ENCODE data around the gene PTGER2.

Gene PTGER2

DNA sequence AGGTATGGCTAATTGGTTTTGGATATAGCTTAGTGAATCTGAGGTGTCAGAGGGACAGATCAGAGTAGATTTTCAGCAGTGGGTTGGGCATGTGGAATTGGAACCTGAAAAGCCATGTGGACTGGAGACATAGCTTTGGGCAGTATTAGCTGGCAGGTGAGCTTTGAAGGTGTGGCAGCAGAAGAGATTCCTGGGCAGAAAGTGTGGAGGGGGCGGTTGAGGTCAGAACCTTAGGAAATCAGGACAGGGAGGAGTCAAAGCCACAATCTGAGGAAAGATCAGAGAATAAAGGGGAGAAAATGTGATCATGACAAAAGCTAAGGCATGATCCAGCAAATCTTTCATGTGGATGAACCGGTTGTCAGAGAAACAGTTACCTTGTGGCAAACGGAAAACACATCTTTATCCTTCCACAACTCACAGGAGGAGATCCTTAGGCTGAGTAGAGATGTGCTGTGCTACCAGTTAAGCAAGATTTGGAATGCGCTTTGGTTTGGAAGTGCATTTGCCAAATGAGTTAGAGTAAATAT, 56.4 kb downstream of the PTGER2 start:
- TF ChIP-seq CTCF (IDR thresholded peaks at IDR 0.05; ENCODE audit: borderline replicate concordance, extremely low read depth, low read length, poor library complexity, severe bottlenecking) (no peak), EZH2 (IDR thresholded peaks at IDR 0.05; ENCODE audit: borderline replicate concordance, low read depth, low read length, severe bottlenecking) (no peak)
- no peaks in the 10 kb centered on the region for H3K4me1 ChIP-seq (ENCODE audit: insufficient read depth, low read length)
- DNase-seq, result no peak
- H3K9me3 ChIP-seq (ENCODE audit: insufficient read depth, low read length, severe bottlenecking), result no peaks in the 10 kb centered on the region
- ATAC-seq (ENCODE audit: insufficient read depth, low read depth), result no peak
- no peak overlapping the region for H3K9ac ChIP-seq (ENCODE audit: low read depth, low read length)
- H3K27ac ChIP-seq (ENCODE audit: low read length), result no peak overlapping the region
- H3K27me3 ChIP-seq (ENCODE audit: insufficient read depth, low read length, poor library complexity), result no peaks in the 10 kb centered on the region
- no peak overlapping the region for H2AFZ ChIP-seq (ENCODE audit: low read depth, low read length)
- no peaks in the 10 kb centered on the region for H4K20me1 ChIP-seq (ENCODE audit: insufficient read depth, low read length)
- H3K4me2 ChIP-seq (ENCODE audit: insufficient read depth, low read length), result no peak overlapping the region
- H3K79me2 ChIP-seq (ENCODE audit: insufficient read depth, low read length), result no peaks in the 10 kb centered on the region
- H3K36me3 ChIP-seq (ENCODE audit: insufficient read depth, low read length), result no peaks in the 10 kb centered on the region
- H3K4me3 ChIP-seq (ENCODE audit: low read depth in 1 of 2, low read length in 2 of 2), result no peak overlapping the region

DNA sequence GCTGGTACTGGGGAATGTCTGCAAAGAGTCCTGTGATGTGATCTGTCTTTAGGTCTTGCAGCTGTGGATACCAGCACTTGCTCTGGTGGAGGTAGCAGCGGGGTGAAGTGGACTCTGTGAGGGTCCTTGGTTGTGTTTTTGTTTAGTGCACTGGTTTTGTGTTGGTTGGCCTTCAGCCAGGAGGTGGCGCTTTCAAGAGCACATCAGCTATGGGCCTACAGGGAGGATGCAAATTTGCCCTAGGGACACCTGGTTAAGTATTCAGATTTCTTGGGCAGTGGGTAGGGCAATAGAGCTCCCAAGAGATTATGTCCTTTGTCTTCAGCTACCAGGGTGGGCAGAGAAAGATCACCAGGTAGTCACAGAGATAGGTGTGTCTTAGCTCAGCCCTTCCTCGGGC, 63.8 kb downstream of the PTGER2 start:
- no peaks in the 10 kb centered on the region for H3K79me2 ChIP-seq (ENCODE audit: insufficient read depth, low read length)
- H3K27me3 ChIP-seq (ENCODE audit: insufficient read depth, low read length, poor library complexity), result no peaks in the 10 kb centered on the region
- no peak overlapping the region for H3K9ac ChIP-seq (ENCODE audit: low read depth, low read length)
- no peak overlapping the region for H3K4me2 ChIP-seq (ENCODE audit: insufficient read depth, low read length)
- TF ChIP-seq EZH2 (IDR thresholded peaks at IDR 0.05; ENCODE audit: borderline replicate concordance, low read depth, low read length, severe bottlenecking), result no peak
- TF ChIP-seq CTCF (IDR thresholded peaks at IDR 0.05; ENCODE audit: borderline replicate concordance, extremely low read depth, low read length, poor library complexity, severe bottlenecking), result peak; percentile 28
- H2AFZ ChIP-seq (ENCODE audit: low read depth, low read length), result no peak overlapping the region
- H3K27ac ChIP-seq (ENCODE audit: low read length), result no peak overlapping the region
- H3K36me3 ChIP-seq (ENCODE audit: insufficient read depth, low read length), result no peaks in the 10 kb centered on the region
- H4K20me1 ChIP-seq (ENCODE audit: insufficient read depth, low read length), result no peaks in the 10 kb centered on the region
- DNase-seq (no peak), ATAC-seq (ENCODE audit: insufficient read depth, low read depth) (no peak)
- H3K4me3 ChIP-seq (ENCODE audit: low read depth in 1 of 2, low read length in 2 of 2), result no peak overlapping the region
- H3K4me1 ChIP-seq (ENCODE audit: insufficient read depth, low read length), result no peaks in the 10 kb centered on the region
- no peaks in the 10 kb centered on the region for H3K9me3 ChIP-seq (ENCODE audit: insufficient read depth, low read length, severe bottlenecking)
